ENCODE data around the gene ZNF484. TPM values are rescaled to one million over a fixed set of nuclear protein-coding genes. Genes with fewer than 3 reads are reported as not detected.
A peak's percentile ranks its signal among the peaks of the same experiment; 100 is the strongest.

ZNF484 gene
- total and polyA plus RNA-seq, 2 donors (not counting 3 experiments of a cell fraction or from before 2014, with no cell fraction given): 0.88 to 7.2 TPM

- intact Hi-C loops (cut with micrococcal nuclease): no loop called here
- BruUV-seq (replicated peaks): no TSS peak
- H3K4me2 ChIP-seq (ENCODE audit: insufficient read depth, low read length): no peak overlapping the region
Measured at GRCh38 chr9:92807757-92808725, 69.8 kb downstream of the ZNF484 start.

DNA sequence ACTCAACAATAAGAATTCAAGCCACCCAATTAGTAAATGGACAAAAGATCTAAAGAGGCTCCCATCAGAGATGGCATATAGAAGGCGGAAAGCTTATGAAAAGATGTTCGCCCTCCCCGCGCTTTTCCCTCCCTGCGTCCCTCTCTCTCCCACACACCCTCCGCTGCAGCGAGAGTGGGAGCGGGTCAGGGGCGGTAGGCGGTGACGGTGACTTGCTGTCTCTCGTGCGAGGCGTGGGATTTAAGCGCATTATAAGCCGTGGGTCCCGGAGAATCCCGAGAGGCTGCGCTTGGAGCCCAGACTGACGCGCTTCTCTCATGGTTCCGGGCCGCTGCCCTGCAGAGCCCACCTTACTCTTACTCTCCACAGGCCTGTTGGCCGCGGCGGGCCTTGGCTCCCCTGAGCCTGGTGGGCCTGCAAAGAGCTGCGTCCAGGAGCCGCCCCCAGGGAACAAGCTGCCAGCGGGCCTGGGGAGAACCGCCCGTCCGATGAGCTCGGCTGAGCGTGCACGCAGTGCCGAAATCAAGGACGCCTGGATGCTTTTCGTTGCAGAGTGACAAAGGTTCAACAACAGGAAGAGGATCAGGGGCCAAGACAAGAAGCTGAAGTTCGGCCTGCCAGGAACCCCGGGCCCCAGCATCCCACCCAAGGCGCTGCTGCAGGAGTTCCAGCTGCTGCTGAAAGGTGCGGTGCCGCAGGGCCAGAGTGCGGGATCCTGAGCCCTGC, 70.6 kb downstream of the ZNF484 start:
- Histone ChIP-seq H4K20me1 (replicated peaks; ENCODE audit: control insufficient read depth, extremely low read depth, insufficient read depth, low read length) (no peaks in the 10 kb centered on the region), H3K9ac (replicated peaks; ENCODE audit: extremely low read depth, insufficient read depth, low read length) (no peak overlapping the region), H3K79me2 (ENCODE audit: control insufficient read depth, insufficient read depth, low read length) (no peaks in the 10 kb centered on the region), H2AFZ (ENCODE audit: low read depth, low read length) (no peak overlapping the region), H3K9me1 (replicated peaks; ENCODE audit: control insufficient read depth, extremely low read depth, insufficient read depth, low read length) (no peaks in the 10 kb centered on the region), H3K36me3 (ENCODE audit: control insufficient read depth in 2 of 2, extremely low read depth in 1 of 2, insufficient read depth in 2 of 2, low read length in 2 of 2) (no peaks in the 10 kb centered on the region), H3K27me3 (ENCODE audit: control insufficient read depth in 2 of 2, insufficient read depth in 2 of 2, low read length in 2 of 2) (peaks cover 55 to 71% of the 10 kb centered on the region in 2 experiments), H3K27ac (ENCODE audit: insufficient read depth, low read depth, low read length) (no peak overlapping the region), H3K4me1 (ENCODE audit: control insufficient read depth, extremely low read depth, insufficient read depth, low read length) (peaks cover 3% of the 10 kb centered on the region), H3K4me3 (replicated peaks in 1 of 3; ENCODE audit: insufficient read depth in 1 of 3, low read depth in 1 of 3, low read length in 3 of 3) (no peak overlapping the region), H3K9me3 (replicated peaks; ENCODE audit: control insufficient read depth, insufficient read depth, low read length) (no peaks in the 10 kb centered on the region), H3K4me2 (ENCODE audit: insufficient read depth, low read length) (no peak overlapping the region)
- no TSS peak for BruUV-seq (replicated peaks)
- ChIA-PET CTCF (interaction anchor here (1.0 kb wide), 1 partner anchor 90 kb away, joined by 3 read pairs; no protein-coding TSS in a partner anchor), POLR2A (no interaction called here)
- TF ChIP-seq, protein P1, sequence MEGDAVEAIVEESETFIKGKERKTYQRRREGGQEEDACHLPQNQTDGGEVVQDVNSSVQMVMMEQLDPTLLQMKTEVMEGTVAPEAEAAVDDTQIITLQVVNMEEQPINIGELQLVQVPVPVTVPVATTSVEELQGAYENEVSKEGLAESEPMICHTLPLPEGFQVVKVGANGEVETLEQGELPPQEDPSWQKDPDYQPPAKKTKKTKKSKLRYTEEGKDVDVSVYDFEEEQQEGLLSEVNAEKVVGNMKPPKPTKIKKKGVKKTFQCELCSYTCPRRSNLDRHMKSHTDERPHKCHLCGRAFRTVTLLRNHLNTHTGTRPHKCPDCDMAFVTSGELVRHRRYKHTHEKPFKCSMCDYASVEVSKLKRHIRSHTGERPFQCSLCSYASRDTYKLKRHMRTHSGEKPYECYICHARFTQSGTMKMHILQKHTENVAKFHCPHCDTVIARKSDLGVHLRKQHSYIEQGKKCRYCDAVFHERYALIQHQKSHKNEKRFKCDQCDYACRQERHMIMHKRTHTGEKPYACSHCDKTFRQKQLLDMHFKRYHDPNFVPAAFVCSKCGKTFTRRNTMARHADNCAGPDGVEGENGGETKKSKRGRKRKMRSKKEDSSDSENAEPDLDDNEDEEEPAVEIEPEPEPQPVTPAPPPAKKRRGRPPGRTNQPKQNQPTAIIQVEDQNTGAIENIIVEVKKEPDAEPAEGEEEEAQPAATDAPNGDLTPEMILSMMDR (IDR thresholded peaks at IDR 0.05; ENCODE audit: extremely low read depth in 1 of 2, insufficient read depth in 1 of 2, low read depth in 1 of 2, low read length in 2 of 2): no peak
- TF ChIP-seq EZH2 (IDR thresholded peaks at IDR 0.05; ENCODE audit: borderline replicate concordance, low read depth, low read length, severe bottlenecking): no peak
- TF ChIP-seq, protein P2, sequence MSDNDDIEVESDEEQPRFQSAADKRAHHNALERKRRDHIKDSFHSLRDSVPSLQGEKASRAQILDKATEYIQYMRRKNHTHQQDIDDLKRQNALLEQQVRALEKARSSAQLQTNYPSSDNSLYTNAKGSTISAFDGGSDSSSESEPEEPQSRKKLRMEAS (IDR thresholded peaks at IDR 0.05; ENCODE audit: insufficient read depth, insufficient read length): no peak
- no peak for TF ChIP-seq POLR2AphosphoS5 (IDR thresholded peaks at IDR 0.05; ENCODE audit: insufficient read depth, low read depth, low read length)
- TF ChIP-seq GATA2 (IDR thresholded peaks at IDR 0.05; ENCODE audit: insufficient read depth, insufficient read length, low read depth, low read length): no peak
- TF ChIP-seq FOS (IDR thresholded peaks at IDR 0.05; ENCODE audit: borderline replicate concordance, insufficient read depth, low read length): no peak
- TF ChIP-seq POLR2A (IDR thresholded peaks at IDR 0.05; ENCODE audit: low read depth, low read length): no peak
- TF ChIP-seq MYC (IDR thresholded peaks at IDR 0.05; ENCODE audit: low read depth, low read length): no peak
- no peak for TF ChIP-seq JUN (IDR thresholded peaks at IDR 0.05; ENCODE audit: borderline replicate concordance, insufficient read depth, insufficient read length, low read depth)
- intact Hi-C loops (cut with micrococcal nuclease): no loop called here
- dilution Hi-C loops (cut with MboI; ENCODE audit: extremely low pct_ligation_motif_present, low sequenced_read_pairs): no loop called here
- no peak for DNase-seq (ENCODE audit: low read depth, low spot score)
- FAIRE-seq: no peak

More at GRCh38 chr9:92807757-92808725, 69.8 kb downstream of the ZNF484 start:
- H3K9ac ChIP-seq (replicated peaks; ENCODE audit: extremely low read depth, insufficient read depth, low read length): no peak overlapping the region
- no peaks in the 10 kb centered on the region for H3K9me3 ChIP-seq (replicated peaks; ENCODE audit: control insufficient read depth, insufficient read depth, low read length)
- FAIRE-seq (no peak), DNase-seq (ENCODE audit: low read depth, low spot score) (no peak)
- H3K9me1 ChIP-seq (replicated peaks; ENCODE audit: control insufficient read depth, extremely low read depth, insufficient read depth, low read length): no peaks in the 10 kb centered on the region
- H3K4me1 ChIP-seq (ENCODE audit: control insufficient read depth, extremely low read depth, insufficient read depth, low read length): peaks cover 3% of the 10 kb centered on the region
- H2AFZ ChIP-seq (ENCODE audit: low read depth, low read length): no peak overlapping the region
- CTCF ChIA-PET: interaction anchor here (1.0 to 2.1 kb wide), 3 partner anchors 17 to 91 kb away, joined by 3 to 4 read pairs (median 3); no protein-coding TSS in a partner anchor
- POLR2A ChIA-PET: no interaction called here
- no peaks in the 10 kb centered on the region for H4K20me1 ChIP-seq (replicated peaks; ENCODE audit: control insufficient read depth, extremely low read depth, insufficient read depth, low read length)
- peaks cover 58 to 77% of the 10 kb centered on the region in 2 experiments for H3K27me3 ChIP-seq (ENCODE audit: control insufficient read depth in 2 of 2, insufficient read depth in 2 of 2, low read length in 2 of 2)
- no peaks in the 10 kb centered on the region for H3K36me3 ChIP-seq (ENCODE audit: control insufficient read depth in 2 of 2, extremely low read depth in 1 of 2, insufficient read depth in 2 of 2, low read length in 2 of 2)
- H3K4me3 ChIP-seq (replicated peaks in 1 of 3; ENCODE audit: insufficient read depth in 1 of 3, low read depth in 1 of 3, low read length in 3 of 3): no peak overlapping the region
- dilution Hi-C loops (cut with MboI; ENCODE audit: extremely low pct_ligation_motif_present, low sequenced_read_pairs): no loop called here
- H3K79me2 ChIP-seq (ENCODE audit: control insufficient read depth, insufficient read depth, low read length): no peaks in the 10 kb centered on the region
- TF ChIP-seq EZH2 (IDR thresholded peaks at IDR 0.05; ENCODE audit: borderline replicate concordance, low read depth, low read length, severe bottlenecking) (peak; percentile 99), FOS (IDR thresholded peaks at IDR 0.05; ENCODE audit: borderline replicate concordance, insufficient read depth, low read length) (no peak)
- no peak overlapping the region for H3K27ac ChIP-seq (ENCODE audit: insufficient read depth, low read depth, low read length)
